HUDEP-2 (cell line): ENCODE results near the gene MTMR3.

Experiments used
- DNase-seq, 76 experiments: peaks; one replicate each; lab custom pipeline; 2025; ENCODE audit not compliant: unreplicated experiment in 76 of 76; lab: John Stamatoyannopoulos, UW

MTMR3 gene

DNA sequence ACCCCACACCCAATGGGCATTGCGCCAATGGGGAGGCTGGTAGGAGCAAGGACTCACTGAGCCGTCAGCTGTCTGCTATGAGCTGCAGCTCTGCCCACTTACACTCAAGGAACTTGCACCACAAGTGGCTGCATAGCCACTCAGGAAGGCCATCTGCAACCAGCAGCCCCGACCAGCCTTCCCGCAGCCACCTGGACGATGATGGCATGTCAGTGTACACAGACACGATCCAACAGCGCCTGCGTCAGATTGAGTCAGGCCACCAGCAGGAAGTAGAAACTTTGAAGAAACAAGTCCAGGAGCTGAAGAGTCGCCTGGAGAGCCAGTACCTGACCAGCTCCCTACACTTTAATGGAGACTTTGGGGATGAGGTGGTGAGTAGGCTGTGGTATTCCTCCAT, 137.5 kb downstream of the MTMR3 start:
- no peak for DNase-seq

GRCh38 chr22:30021338-30021737, 138.4 kb downstream of the MTMR3 start:
- no peak for DNase-seq

- peak in 11 of 76 experiments; percentile 3 to 16 (median 10) for DNase-seq
Measured at GRCh38 chr22:30021881-30022619, 139.1 kb downstream of the MTMR3 start.

GRCh38 chr22:30023099-30023660, 140.2 kb downstream of the MTMR3 start:
- no peak for DNase-seq

GRCh38 chr22:30024231-30024630, 141.3 kb downstream of the MTMR3 start:
- DNase-seq = no peak

- DNase-seq = no peak
Measured at GRCh38 chr22:30025221-30025620, 142.2 kb downstream of the MTMR3 start.

GRCh38 chr22:30026756-30027155, 143.8 kb downstream of the MTMR3 start:
- no peak for DNase-seq

DNA sequence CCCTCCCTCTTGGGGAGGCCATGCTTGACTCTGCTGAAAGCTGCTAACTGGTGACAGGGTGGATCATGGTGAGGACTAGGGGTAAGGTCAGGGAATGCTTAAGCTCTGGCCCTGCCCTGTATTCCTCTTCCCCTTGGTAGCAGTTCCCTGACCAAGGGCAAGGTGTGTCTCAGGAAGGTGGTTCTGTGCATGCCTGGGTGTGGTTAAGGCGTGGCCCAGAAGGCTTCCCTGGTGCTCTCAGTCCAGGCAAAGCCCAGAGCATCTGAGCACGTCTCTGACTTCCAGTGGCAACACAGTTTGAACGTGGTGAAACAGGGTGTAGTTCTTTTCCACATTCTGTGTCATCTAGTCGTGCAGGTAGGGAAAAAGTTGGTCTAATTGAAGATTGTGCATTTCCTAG, 144.2 kb downstream of the MTMR3 start:
- DNase-seq = no peak

GRCh38 chr22:30027791-30028190, 144.8 kb downstream of the MTMR3 start:
- no peak for DNase-seq

DNA sequence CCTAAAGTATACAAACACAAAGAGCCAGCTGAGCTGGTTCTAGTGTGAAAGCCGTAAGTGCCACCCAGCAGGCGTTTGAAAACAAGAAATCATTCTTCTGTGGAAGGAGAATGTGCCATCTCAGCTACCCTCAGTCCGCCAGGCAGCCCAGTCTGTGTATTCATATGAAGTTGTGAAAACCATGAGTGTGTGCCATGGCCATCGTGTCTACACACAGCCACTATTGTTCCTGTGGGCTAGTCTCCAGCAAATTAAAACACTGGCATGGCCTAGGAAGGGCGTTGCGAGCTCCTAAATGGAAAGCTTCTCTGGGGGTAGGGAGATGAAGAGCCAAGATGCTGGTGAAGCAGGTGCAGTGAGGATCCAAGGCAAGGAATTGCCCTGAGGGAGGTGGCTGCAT, 145.8 kb downstream of the MTMR3 start:
- no peak for DNase-seq

DNA sequence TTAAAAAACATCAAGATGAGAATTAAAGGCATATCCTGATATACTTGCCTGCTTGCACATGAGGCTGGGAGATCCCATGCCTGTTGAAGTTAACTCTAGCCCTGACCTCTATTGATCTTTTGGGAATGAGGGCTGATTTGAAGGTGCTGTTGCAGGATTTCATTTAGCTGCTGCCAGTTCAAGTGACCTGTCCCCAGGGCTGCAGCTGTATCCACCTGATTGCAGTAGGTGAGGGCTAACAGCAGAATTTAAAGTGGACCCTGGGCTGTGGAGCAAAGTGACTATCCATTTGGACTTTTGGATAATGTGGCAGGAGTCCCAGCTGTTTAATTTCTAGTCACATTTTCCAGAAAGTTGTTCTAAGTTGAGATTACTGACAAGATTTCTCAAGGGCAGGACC, 146.5 kb downstream of the MTMR3 start:
- no peak for DNase-seq

- DNase-seq = no peak
Measured at GRCh38 chr22:30030329-30030728, 147.4 kb downstream of the MTMR3 start.

DNA sequence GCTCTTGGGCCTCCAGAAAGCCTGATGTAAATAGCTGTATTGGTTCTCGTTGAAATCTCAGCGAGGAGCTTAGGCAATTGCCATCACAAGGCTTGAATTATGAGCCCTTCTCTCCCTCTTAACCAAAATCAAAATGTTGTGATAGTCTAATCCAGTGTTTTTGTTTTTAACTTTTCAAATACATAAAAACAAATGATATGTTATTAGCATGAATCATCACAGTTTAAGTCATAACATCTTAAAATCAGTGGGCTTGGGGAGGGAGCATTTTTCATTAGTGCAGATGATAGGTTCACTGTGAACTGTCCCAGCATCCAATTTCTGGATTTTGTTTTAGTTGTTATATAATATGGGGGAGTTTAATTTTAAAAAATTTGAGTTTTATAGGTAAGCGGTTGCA, 148.4 kb downstream of the MTMR3 start:
- DNase-seq = no peak

GRCh38 chr22:30031764-30032455, 148.9 kb downstream of the MTMR3 start:
- no peak for DNase-seq

DNA sequence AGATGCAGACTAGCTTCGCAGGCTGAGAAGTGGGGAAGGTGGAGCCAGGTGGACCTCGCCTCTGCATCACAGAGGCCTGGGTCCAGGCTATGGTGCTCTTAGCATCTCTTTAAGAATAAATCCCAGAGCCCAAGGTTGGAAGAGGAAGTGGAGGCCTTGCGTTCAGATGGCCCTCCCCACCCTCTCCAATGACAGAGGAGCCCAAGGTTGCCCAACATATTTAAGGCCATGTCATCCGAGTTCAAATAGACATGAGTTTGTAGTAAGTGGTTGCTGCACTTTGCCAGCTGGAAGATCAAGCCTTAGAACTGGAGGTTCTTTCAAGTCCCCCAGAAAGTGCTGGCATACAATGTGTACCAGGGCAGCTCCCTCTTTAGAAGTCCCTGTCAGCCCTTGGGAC, 150.2 kb downstream of the MTMR3 start:
- no peak for DNase-seq

- DNase-seq = no peak
Measured at GRCh38 chr22:30033901-30034300, 150.9 kb downstream of the MTMR3 start.

GRCh38 chr22:30036656-30037055, 153.7 kb downstream of the MTMR3 start:
- peak in 1 of 76 experiments; percentile 30 for DNase-seq

GRCh38 chr22:30038219-30038618, 155.2 kb downstream of the MTMR3 start:
- no peak for DNase-seq

GRCh38 chr22:30040499-30041260, 157.7 kb downstream of the MTMR3 start:
- DNase-seq = no peak

DNA sequence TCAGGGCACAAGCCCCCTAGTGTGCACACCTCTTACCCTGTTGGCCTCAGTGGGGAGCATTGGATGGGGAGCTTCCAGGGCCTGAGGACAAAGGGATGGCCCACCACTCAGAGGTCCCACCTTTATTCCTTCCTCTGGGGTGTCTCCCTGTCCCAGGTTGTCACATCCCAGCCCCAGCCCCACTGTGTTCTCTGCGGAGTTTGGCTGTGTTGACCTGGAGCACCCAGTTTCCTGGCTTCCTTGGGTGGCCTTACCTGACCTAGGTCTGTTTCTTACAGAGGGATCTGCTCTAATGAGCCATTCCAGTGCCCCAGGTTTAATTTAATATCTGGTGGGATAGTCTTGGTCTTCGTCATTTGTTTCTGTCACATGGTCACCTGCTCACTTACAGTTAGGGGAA, 158.5 kb downstream of the MTMR3 start:
- DNase-seq = no peak

- DNase-seq = no peak
Measured at GRCh38 chr22:30041881-30042280, 158.9 kb downstream of the MTMR3 start.
